SU-DHL-6 (cell line): ENCODE results near the gene AJM1.
A peak's percentile ranks its signal among the peaks of the same experiment; 100 is the strongest.
"Not testable (repeated sequence)": the region's sequence is repeated elsewhere in the genome, so short reads cannot be mapped to it uniquely, and the experiment has no call there.

ENCODE experiments used
- H2AFZ ChIP-seq: fragments of 200-600 bp; sonication (generic); 2 replicates; pipeline ENCODE4 v1.6.1; 2014; ENCODE audit warnings: low read depth, mild to moderate bottlenecking, moderate library complexity, mixed read lengths, antibody characterized with exemption, low read length; ENCODE audit not compliant: severe bottlenecking
- H3F3A ChIP-seq: fragments of 200-600 bp; shearing (Covaris generic); 2 replicates; pipeline ENCODE4 v1.6.0; 2016; ENCODE audit warnings: antibody characterized with exemption, mild to moderate bottlenecking; ENCODE audit not compliant: insufficient read depth
- H3K27ac ChIP-seq: fragments of 200-600 bp; sonication (generic); 2 replicates; pipeline ENCODE4 v1.5.1; 2016; ENCODE audit warnings: low read depth, mild to moderate bottlenecking, low read length, moderate library complexity, mixed read lengths
- H3K27me3 ChIP-seq: fragments of 200-600 bp; sonication (generic), shearing (Covaris generic); 2 replicates; pipeline ENCODE4 v1.6.0; 2014; ENCODE audit warnings: mild to moderate bottlenecking, low read length
- H3K36me3 ChIP-seq: fragments of 200-600 bp; sonication (generic); 2 replicates; pipeline ENCODE4 v1.6.1; 2014; ENCODE audit warnings: mild to moderate bottlenecking, low read length, mixed read lengths
- H3K4me2 ChIP-seq: fragments of 300-600, 200-600 bp; shearing (Covaris generic), sonication (generic); 2 replicates; pipeline ENCODE4 v1.6.0; 2014; ENCODE audit warnings: low read length, low read depth, mild to moderate bottlenecking; ENCODE audit not compliant: poor library complexity, severe bottlenecking
- H3K4me3 ChIP-seq: fragments of 200-600 bp; sonication (generic); 2 replicates; pipeline ENCODE4 v1.5.1; 2014; ENCODE audit warnings: antibody characterized with exemption, low read length, mild to moderate bottlenecking, mixed read lengths; ENCODE audit not compliant: insufficient read depth, poor library complexity, severe bottlenecking
- H3K79me2 ChIP-seq: fragments of 200-600 bp; sonication (generic); 2 replicates; pipeline ENCODE4 v1.6.1; 2014; ENCODE audit warnings: mild to moderate bottlenecking, low read length, moderate library complexity; ENCODE audit not compliant: insufficient read depth
- H3K9ac ChIP-seq: fragments of 200-600 bp; sonication (generic); 2 replicates; pipeline ENCODE4 v1.7.0; 2014; ENCODE audit warnings: mild to moderate bottlenecking, low read length
- H3K9me2 ChIP-seq: fragments of 200-600 bp; sonication (generic); replicated peaks from 2 replicates; pipeline ENCODE4 v1.6.1; 2014; ENCODE audit warnings: low read length; ENCODE audit not compliant: insufficient read depth
- H3K9me3 ChIP-seq: fragments of 200-600 bp; sonication (generic); 2 replicates; pipeline ENCODE4 v1.6.1; 2014; ENCODE audit warnings: low read length, mixed read lengths; ENCODE audit not compliant: insufficient read depth
- H4K20me1 ChIP-seq: fragments of 200-600 bp; sonication (generic); 2 replicates; pipeline ENCODE4 v1.6.1; 2014; ENCODE audit warnings: low read depth, mild to moderate bottlenecking, antibody characterized with exemption, low read length, moderate library complexity, mixed read lengths
- EZH2phosphoT487 ChIP-seq: fragments of 200-600 bp; sonication (generic), shearing (Covaris generic); conservative IDR thresholded peaks from 2 replicates; pipeline ENCODE4 v1.6.1; 2018; ENCODE audit warnings: mild to moderate bottlenecking, antibody characterized with exemption, low read length, moderate library complexity, mixed read lengths
- TF ChIP-seq, protein P1 (sequence below): fragments of 200-600 bp; sonication (generic); IDR thresholded peaks from one replicate; pipeline ENCODE4 v1.5.1; 2017; ENCODE audit warnings: antibody characterized with exemption, mild to moderate bottlenecking, low read length, moderate library complexity; ENCODE audit not compliant: insufficient read depth, poor library complexity, severe bottlenecking

The AJM1 gene

DNA sequence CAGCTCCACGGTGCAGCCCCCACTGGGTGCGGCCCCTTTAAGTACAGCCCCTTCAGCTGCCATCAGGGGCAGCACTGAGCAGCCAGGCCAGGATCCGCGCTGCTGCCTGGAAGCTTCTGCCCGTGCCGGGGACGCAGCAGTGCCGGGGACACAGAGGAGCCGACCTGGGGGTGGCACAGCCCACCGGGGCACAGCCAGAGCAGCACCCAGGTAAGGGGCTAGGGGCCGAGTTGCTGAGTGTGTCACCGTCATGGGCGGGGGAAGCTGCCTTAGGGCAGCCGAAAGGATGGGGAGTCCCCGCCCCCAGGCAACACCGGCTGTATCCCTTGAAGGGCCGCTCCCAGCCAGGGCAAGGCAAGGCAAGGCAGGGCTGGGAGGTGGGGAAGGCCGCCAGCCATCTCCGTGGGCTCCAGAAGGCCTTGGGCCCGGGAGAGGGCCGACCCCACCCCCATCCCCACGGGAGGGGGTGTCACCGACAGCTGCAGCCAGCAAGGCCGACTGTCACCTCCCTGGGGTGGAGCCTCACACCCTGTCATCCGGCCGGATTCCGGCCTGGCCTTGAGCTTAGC, at the start of gene AJM1:
TSS of gene AJM1 (plus strand) at position 99 of the 569 bp plus-strand sequence. CDS start 1,937 bp downstream, outside the sequence.
- TF ChIP-seq, protein P1, sequence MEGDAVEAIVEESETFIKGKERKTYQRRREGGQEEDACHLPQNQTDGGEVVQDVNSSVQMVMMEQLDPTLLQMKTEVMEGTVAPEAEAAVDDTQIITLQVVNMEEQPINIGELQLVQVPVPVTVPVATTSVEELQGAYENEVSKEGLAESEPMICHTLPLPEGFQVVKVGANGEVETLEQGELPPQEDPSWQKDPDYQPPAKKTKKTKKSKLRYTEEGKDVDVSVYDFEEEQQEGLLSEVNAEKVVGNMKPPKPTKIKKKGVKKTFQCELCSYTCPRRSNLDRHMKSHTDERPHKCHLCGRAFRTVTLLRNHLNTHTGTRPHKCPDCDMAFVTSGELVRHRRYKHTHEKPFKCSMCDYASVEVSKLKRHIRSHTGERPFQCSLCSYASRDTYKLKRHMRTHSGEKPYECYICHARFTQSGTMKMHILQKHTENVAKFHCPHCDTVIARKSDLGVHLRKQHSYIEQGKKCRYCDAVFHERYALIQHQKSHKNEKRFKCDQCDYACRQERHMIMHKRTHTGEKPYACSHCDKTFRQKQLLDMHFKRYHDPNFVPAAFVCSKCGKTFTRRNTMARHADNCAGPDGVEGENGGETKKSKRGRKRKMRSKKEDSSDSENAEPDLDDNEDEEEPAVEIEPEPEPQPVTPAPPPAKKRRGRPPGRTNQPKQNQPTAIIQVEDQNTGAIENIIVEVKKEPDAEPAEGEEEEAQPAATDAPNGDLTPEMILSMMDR: peak; percentile 74
- not testable (repeated sequence) for H3K27me3 ChIP-seq, H3K79me2 ChIP-seq, H4K20me1 ChIP-seq, H3K36me3 ChIP-seq, H2AFZ ChIP-seq, H3K9me3 ChIP-seq, H3F3A ChIP-seq, H3K9me2 ChIP-seq
- Histone ChIP-seq H3K4me2 (peak within 1 kb of the TSS; percentile 75), H3K4me3 (peak within 1 kb of the TSS; percentile 49), H3K9ac (peak within 1 kb of the TSS; percentile 52), H3K27ac (peak within 1 kb of the TSS; percentile 50; the same call in 1 of the 2 replicates)

DNA sequence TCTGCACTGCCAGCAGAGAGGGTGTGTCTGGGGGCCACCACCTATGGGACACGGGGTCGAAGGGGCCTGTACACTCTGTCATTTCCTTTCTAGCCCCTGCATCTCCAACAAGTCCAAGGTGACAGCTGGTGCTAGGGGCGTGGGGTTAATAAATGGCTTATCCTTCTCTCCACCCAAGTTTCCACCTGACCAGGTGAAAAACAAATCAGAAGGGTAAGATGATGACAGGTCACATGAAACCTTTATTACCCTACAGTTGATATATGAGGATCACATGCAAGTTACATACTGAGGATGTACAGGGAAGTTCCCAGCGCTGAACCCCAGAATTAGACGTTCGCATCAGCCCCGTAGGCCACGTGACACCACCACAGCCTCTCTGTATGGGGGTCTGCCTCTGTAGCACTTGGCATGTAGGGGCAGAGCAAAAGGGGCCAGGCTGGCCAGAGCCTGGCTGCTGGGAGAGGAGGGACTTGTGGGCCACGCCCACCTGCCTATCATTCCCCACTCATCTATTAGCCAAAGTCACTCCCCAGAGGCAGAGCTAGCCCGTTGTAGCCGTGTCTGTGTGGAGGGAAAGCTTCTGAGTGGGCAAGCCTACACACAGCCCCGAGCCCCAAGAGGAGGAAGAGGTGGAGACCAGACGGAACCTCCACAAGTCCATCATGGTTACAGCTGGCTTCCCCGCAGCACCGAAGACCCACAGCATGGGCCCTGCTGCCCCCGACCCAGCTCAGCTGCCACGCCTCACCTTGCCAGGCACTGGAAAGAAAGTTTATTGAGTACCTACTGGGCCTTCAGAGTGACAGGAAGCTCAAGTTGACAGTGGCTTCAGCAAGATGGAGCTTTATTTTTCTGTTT, 49.0 kb upstream of the AJM1 start:
- Histone ChIP-seq H3F3A (peaks cover 6% of the 10 kb centered on the region; the same call in 1 of the 2 replicates), H3K36me3 (no peaks in the 10 kb centered on the region), H3K4me3 (no peak overlapping the region), H3K27me3 (no peaks in the 10 kb centered on the region), H4K20me1 (no peaks in the 10 kb centered on the region), H3K4me2 (no peak overlapping the region), H3K27ac (no peak overlapping the region), H3K79me2 (no peaks in the 10 kb centered on the region), H3K9me3 (no peaks in the 10 kb centered on the region), H2AFZ (no peak overlapping the region), H3K9me2 (no peaks in the 10 kb centered on the region), H3K9ac (no peak overlapping the region)
- TF ChIP-seq, protein P1: no peak
- no peak for TF ChIP-seq EZH2phosphoT487

DNA sequence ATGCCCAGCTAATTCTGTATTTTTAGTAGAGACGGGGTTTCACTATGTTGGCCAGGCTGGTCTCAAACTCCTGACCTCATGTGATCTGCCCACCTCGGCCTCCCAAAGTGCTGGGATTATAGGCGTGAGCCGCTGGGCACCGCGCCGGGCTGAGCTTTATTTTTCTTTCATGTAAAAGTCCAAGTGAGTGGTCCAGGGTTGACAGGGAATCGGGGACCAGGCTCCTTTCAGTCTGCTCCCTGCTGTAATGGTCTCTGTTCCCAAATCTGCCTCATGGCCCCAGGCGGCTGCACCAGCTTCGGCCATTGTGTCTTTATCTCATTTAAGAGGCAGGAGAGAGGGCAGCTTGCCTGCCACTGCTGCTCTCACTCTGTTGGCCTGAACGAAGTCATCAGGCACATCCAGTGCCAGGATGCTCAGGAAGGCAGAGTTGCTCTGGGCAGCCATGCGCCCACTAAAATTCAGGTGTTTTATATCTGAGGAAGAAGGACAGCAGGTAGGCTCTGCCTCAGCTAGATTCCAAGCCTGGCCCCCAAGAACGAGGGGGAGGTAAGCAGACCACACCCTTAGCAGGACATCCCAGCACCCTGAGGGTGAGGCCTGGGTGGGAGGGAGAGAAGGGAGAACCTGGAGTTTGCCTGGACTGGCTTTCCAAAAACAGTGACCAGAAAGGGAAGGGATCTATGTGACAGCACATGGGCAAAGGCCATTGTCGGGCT, 47.8 kb upstream of the AJM1 start:
- TF ChIP-seq, protein P1: no peak
- TF ChIP-seq EZH2phosphoT487: no peak
- H3K9me2 ChIP-seq: no peaks in the 10 kb centered on the region
- no peaks in the 10 kb centered on the region for H3K79me2 ChIP-seq
- H3K4me3 ChIP-seq: no peak overlapping the region
- no peaks in the 10 kb centered on the region for H4K20me1 ChIP-seq
- H3K27ac ChIP-seq: no peak overlapping the region
- H3K4me2 ChIP-seq: no peak overlapping the region
- H3F3A ChIP-seq: peaks cover 6% of the 10 kb centered on the region; the same call in 1 of the 2 replicates
- no peak overlapping the region for H3K9ac ChIP-seq
- H2AFZ ChIP-seq: no peak overlapping the region
- H3K27me3 ChIP-seq: no peaks in the 10 kb centered on the region
- H3K36me3 ChIP-seq: no peaks in the 10 kb centered on the region
- H3K9me3 ChIP-seq: no peaks in the 10 kb centered on the region
